Esophagus muscularis mucosa (tissue), 4 donors: ENCODE results near the gene RAD51B. TPM values are rescaled to one million over a fixed set of nuclear protein-coding genes. Genes with fewer than 3 reads are reported as not detected.
A peak's percentile ranks its signal among the peaks of the same experiment; 100 is the strongest.

Source experiments
- DNase-seq: peaks from one replicate; pipeline ENCODE4 v3.0.0-alpha.2; 2017; ENCODE audit errors: extremely low spot score
- H3K27ac ChIP-seq, 4 donors: fragments of 200-600 bp; sonication (generic); replicated peaks in 1 of 4; 1 replicate in 3 of 4; 2 replicates in 1 of 4; pipeline ENCODE4 v1.5.1; 2016 to 2019; ENCODE audit warnings: mild to moderate bottlenecking in 1 of 4
- H3K27me3 ChIP-seq, 4 donors: fragments of 200-600 bp; sonication (generic); one replicate each; pipeline versions ENCODE4 v1.5.1 to v1.6.0; 2016 to 2019
- H3K36me3 ChIP-seq, 4 donors: fragments of 200-600 bp; sonication (generic); one replicate each; pipeline ENCODE4 v1.5.1; 2016 to 2019
- H3K4me1 ChIP-seq, 4 donors: fragments of 200-600 bp; sonication (generic); one replicate each; pipeline ENCODE4 v1.5.1; 2016 to 2019
- H3K4me3 ChIP-seq, 4 donors: fragments of 200-600 bp; sonication (generic); 1 replicate in 2 of 4; 2 replicates in 2 of 4; pipeline ENCODE4 v1.5.1; 2016 to 2019; ENCODE audit warnings: mild to moderate bottlenecking in 4 of 4, moderate library complexity in 1 of 4
- H3K9me3 ChIP-seq, 4 donors: fragments of 200-600 bp; sonication (generic); 1 replicate in 3 of 4; 2 replicates in 1 of 4; pipeline ENCODE4 v1.5.1; 2016 to 2019
- CTCF ChIP-seq, 3 experiments: fragments of 200-600 bp in 2 of 3; fragments of 450-650 bp in 1 of 3; sonication (generic) in 2 of 3; IDR thresholded peaks; one replicate each; pipeline ENCODE4 v1.5.1; 2017 to 2019; ENCODE audit warnings: antibody characterized with exemption in 3 of 3, mild to moderate bottlenecking in 2 of 3, moderate library complexity in 1 of 3
- EP300 ChIP-seq: sonication (generic); formaldehyde crosslinking; IDR thresholded peaks from one replicate; pipeline ENCODE4 v1.6.1; 2017; ENCODE audit warnings: antibody characterized with exemption
- POLR2A ChIP-seq: fragments of 450-650 bp; IDR thresholded peaks from one replicate; pipeline ENCODE4 v1.6.1; 2017; ENCODE audit warnings: antibody characterized with exemption, moderate library complexity, mild to moderate bottlenecking, low read depth
- POLR2AphosphoS5 ChIP-seq, 2 donors: sonication (generic); formaldehyde crosslinking; IDR thresholded peaks; one replicate each; pipeline ENCODE4 v1.6.1; 2017; ENCODE audit warnings: antibody characterized with exemption in 2 of 2
- WGBS: methylation state at CpG from one replicate; pipeline ENCODE4 v1.1.5; 2018; 5-methylcytosine and 5-hydroxymethylcytosine counted together
- intact Hi-C: fragments of 100-400 bp; cut with DNase I; formaldehyde crosslinking; loops from one replicate; pipeline ENCODE4 v1.15.1; 2023
- total RNA-seq, 4 donors: library from RNA; depleted of rRNA; stranded (reverse); fragments of >200 nt; gene quantifications; one replicate each; pipeline versions ENCODE4 v1.1.0 to v1.2.1, GENCODE V29; 2016

The RAD51B gene
- total RNA-seq, 4 donors from 2014 or later = 2.8 to 11.1 (median 5.1) TPM

GRCh38 chr14:68380329-68380741 is 560.8 kb downstream of the RAD51B start:
- H3K27me3 ChIP-seq = no peaks in the 10 kb centered on the region
- no peaks in the 10 kb centered on the region for H3K36me3 ChIP-seq
- no peak for TF ChIP-seq POLR2AphosphoS5 (IDR thresholded peaks at IDR 0.05)
- no peak for TF ChIP-seq EP300
- no peak for TF ChIP-seq POLR2A
- no peak for TF ChIP-seq CTCF (IDR thresholded peaks at IDR 0.05)
- WGBS = 55% methylated on average over 1 of the region's 1 CpG
- intact Hi-C loops = no loop called here
- H3K27ac ChIP-seq = peak overlapping the region; percentile 2 to 47 (median 42)
- no peak overlapping the region for H3K4me3 ChIP-seq
- peaks cover 32 to 67% (median 61%) of the 10 kb centered on the region in 4 donors for H3K4me1 ChIP-seq
- no peak for DNase-seq
- H3K9me3 ChIP-seq = no peaks in the 10 kb centered on the region

- H3K36me3 ChIP-seq = no peaks in the 10 kb centered on the region
- 48% methylated on average over 6 of the region's 6 CpGs for WGBS
- TF ChIP-seq POLR2AphosphoS5 (IDR thresholded peaks at IDR 0.05) (peak; percentile 59 to 65), POLR2A (no peak)
- no peaks in the 10 kb centered on the region for H3K9me3 ChIP-seq
- H3K4me3 ChIP-seq = no peak overlapping the region
- peaks cover 24 to 66% (median 57%) of the 10 kb centered on the region in 4 donors for H3K4me1 ChIP-seq
- H3K27me3 ChIP-seq = no peaks in the 10 kb centered on the region
- peak overlapping the region; percentile 76 to 81 (median 78) for H3K27ac ChIP-seq
- no peak for DNase-seq
- intact Hi-C loops = no loop called here
These were observed 564.8 kb downstream of the RAD51B start for GRCh38 chr14:68384335-68384734.

- Histone ChIP-seq H3K4me1 (peaks cover 22 to 64% (median 56%) of the 10 kb centered on the region in 4 donors), H3K27me3 (no peaks in the 10 kb centered on the region), H3K27ac (peak overlapping the region; percentile 76 to 81 (median 78)), H3K4me3 (no peak overlapping the region), H3K36me3 (no peaks in the 10 kb centered on the region), H3K9me3 (no peaks in the 10 kb centered on the region)
- no peak for DNase-seq
- intact Hi-C loops = loop anchor here (5.0 kb wide), 1 partner anchor 397 kb away; no protein-coding TSS in a partner anchor
- WGBS = 87% methylated on average over 9 of the region's 9 CpGs
- TF ChIP-seq CTCF (IDR thresholded peaks at IDR 0.05) (no peak), POLR2AphosphoS5 (IDR thresholded peaks at IDR 0.05) (no peak), POLR2A (no peak), EP300 (no peak)
These were observed 565.3 kb downstream of the RAD51B start for GRCh38 chr14:68384881-68385280.

- WGBS = 29% methylated on average over 1 of the region's 1 CpG
- H3K4me3 ChIP-seq = no peak overlapping the region
- H3K27ac ChIP-seq = peak overlapping the region in 3 of 4 donors; percentile 76 to 81 (median 79)
- intact Hi-C loops = loop anchor here (5.0 kb wide), 1 partner anchor 396 kb away; no protein-coding TSS in a partner anchor
- no peaks in the 10 kb centered on the region for H3K9me3 ChIP-seq
- TF ChIP-seq CTCF (IDR thresholded peaks at IDR 0.05) (no peak), EP300 (no peak), POLR2AphosphoS5 (IDR thresholded peaks at IDR 0.05) (no peak), POLR2A (no peak)
- H3K36me3 ChIP-seq = no peaks in the 10 kb centered on the region
- no peak for DNase-seq
- H3K4me1 ChIP-seq = peaks cover 18 to 66% (median 62%) of the 10 kb centered on the region in 4 donors
- H3K27me3 ChIP-seq = no peaks in the 10 kb centered on the region
These were observed 566.9 kb downstream of the RAD51B start for GRCh38 chr14:68386446-68386845.

- Histone ChIP-seq H3K4me1 (peaks cover 25 to 74% (median 69%) of the 10 kb centered on the region in 4 donors), H3K9me3 (no peaks in the 10 kb centered on the region), H3K27me3 (no peaks in the 10 kb centered on the region), H3K4me3 (no peak overlapping the region), H3K36me3 (no peaks in the 10 kb centered on the region), H3K27ac (peak overlapping the region; percentile 16 to 81 (median 78))
- no peak for DNase-seq
- 19% methylated on average over 6 of the region's 6 CpGs for WGBS
- intact Hi-C loops = loop anchor here (5.0 kb wide), 1 partner anchor 395 kb away; no protein-coding TSS in a partner anchor
- no peak for TF ChIP-seq CTCF (IDR thresholded peaks at IDR 0.05)
- no peak for TF ChIP-seq POLR2AphosphoS5 (IDR thresholded peaks at IDR 0.05)
- no peak for TF ChIP-seq POLR2A
- TF ChIP-seq EP300 = no peak
These were observed 567.6 kb downstream of the RAD51B start for GRCh38 chr14:68386950-68387779.
